ENCODE results near the gene CERT1. TPM values are rescaled to one million over a fixed set of nuclear protein-coding genes. Genes with fewer than 3 reads are reported as not detected.

The CERT1 gene
- total and polyA plus RNA-seq, 9 of the 15 experiments (the other 6 are each of a cell fraction or from before 2014, with no cell fraction given): 3.4 to 24.7 (median 9.8) TPM

GRCh38 chr5:75511435-75512382 is at the start of gene CERT1, which contains the start of gene POLK (continued):
- TF ChIP-seq ZNF79 (CRISPR knock-in tag; IDR thresholded peaks at IDR 0.05; ENCODE audit: low read depth): no peak
- TF ChIP-seq ZNF318 (IDR thresholded peaks at IDR 0.05; ENCODE audit: borderline replicate concordance in 1 of 2, low read depth in 1 of 2): no peak
- TF ChIP-seq ETV6 (IDR thresholded peaks at IDR 0.05; ENCODE audit: borderline replicate concordance in 1 of 2, low read depth in 2 of 2, low read length in 1 of 2): no peak
- 0 out of 2 replicates have a peak, but pooled peaks have one; percentile 43 for TF ChIP-seq ETV6 (CRISPR knock-in tag; IDR thresholded peaks at IDR 0.05; ENCODE audit: borderline replicate concordance)
- TF ChIP-seq SP2 (IDR thresholded peaks at IDR 0.05; ENCODE audit: extremely low read depth, low read depth, low read length, poor library complexity, severe bottlenecking): no peak
- no peak for TF ChIP-seq ZEB2 (IDR thresholded peaks at IDR 0.05)
- no peak for TF ChIP-seq ZNF407 (IDR thresholded peaks at IDR 0.05; ENCODE audit: low read depth)
- no peak for TF ChIP-seq POLR2AphosphoS2 (IDR thresholded peaks at IDR 0.05; ENCODE audit: low read length)
